Psoas muscle (tissue), 8 donors: ENCODE results near the gene PSPN. TPM values are rescaled to one million over a fixed set of nuclear protein-coding genes. Genes with fewer than 3 reads are reported as not detected.
"Not testable (repeated sequence)": the region's sequence is repeated elsewhere in the genome, so short reads cannot be mapped to it uniquely, and the experiment has no call there.

Source experiments
- ATAC-seq, 4 donors: fragments of 200-7000 bp; cut with Tn5 transposase; one replicate each; pipeline ENCODE4 v1.9.1; 2020; ENCODE audit warnings: moderate library complexity in 3 of 4, mild to moderate bottlenecking in 2 of 4
- DNase-seq, 2 donors: peaks; one replicate each; pipeline ENCODE4 v3.0.0-alpha.2; 2020
- H3K27ac ChIP-seq: fragments of 200-600 bp; one replicate; pipeline ENCODE4 v1.8.0; 2022
- H3K27me3 ChIP-seq, 3 donors: fragments of 200-600 bp in 1 of 3; one replicate each; pipeline versions ENCODE4 v1.6.1 to v1.8.0; 2013 to 2022; ENCODE audit warnings: low read length in 2 of 3, mild to moderate bottlenecking in 2 of 3, moderate library complexity in 1 of 3; ENCODE audit not compliant: insufficient read depth in 3 of 3
- H3K36me3 ChIP-seq, 2 donors: fragments of 200-600 bp in 1 of 2; one replicate each; pipeline versions ENCODE4 v1.6.1 to v1.8.0; 2013 to 2022; ENCODE audit warnings: low read depth in 1 of 2, mild to moderate bottlenecking in 1 of 2, moderate library complexity in 1 of 2; ENCODE audit not compliant: insufficient read depth in 1 of 2
- H3K4me1 ChIP-seq: fragments of 200-600 bp; one replicate; pipeline ENCODE4 v1.8.0; 2022
- H3K4me3 ChIP-seq: fragments of 200-600 bp; one replicate; pipeline ENCODE4 v1.8.0; 2022; ENCODE audit warnings: mild to moderate bottlenecking
- H3K9me3 ChIP-seq: fragments of 200-600 bp; one replicate; pipeline ENCODE4 v1.8.0; 2022
- WGBS, 3 donors: extraction: QIAGEN DNeasy Blood & Tissue Kit; methylation state at CpG; one replicate each; pipeline versions ENCODE4 v1.1.6 to v1.1.7; 2013; 5-methylcytosine and 5-hydroxymethylcytosine counted together
- intact Hi-C, 2 donors: fragments of 100-400 bp; cut with DNase I; formaldehyde crosslinking; loops; one replicate each; pipeline versions ENCODE4 v1.11.0 to v1.14.2; 2022
- polyA plus RNA-seq, 3 donors: library from polyadenylated mRNA; stranded (reverse); fragments of 200-250 nt; gene quantifications; one replicate each; pipeline ENCODE4 v1.2.3, GENCODE V29; 2013
- total RNA-seq, 4 donors: library from RNA; stranded (reverse); fragmentation: NEBNext Ultra II Directional in 2 of 4; extraction: Animal tissue kit (Norgen Biotek cat#: 25700) in 2 of 4; gene quantifications; one replicate each; pipeline versions ENCODE4 v1.2.1 to v1.2.4, GENCODE V29; 2021 to 2023
- TF ChIP-seq, protein P1 (sequence below): fragments of 200-600 bp; IDR thresholded peaks from one replicate; pipeline ENCODE4 v1.8.0; 2022; ENCODE audit warnings: antibody characterized with exemption
- donor health status: healthy with polysubstance abuse.
- donor health status: DM: no; HTN: no; CAD: no; lungs with moderate emphysema.
- donor health status: Bipolar disorder and iron deficiency.
- donor health status: healthy.
- donor health status: DM: yes; HTN: yes; CAD: no.
- donor health status: DM: no; HTN: no; CAD: no.
- donor health status: DM: no; HTN: no; CAD: no.
- donor health status: DM: yes; HTN: yes; CAD: no.

Gene PSPN
- total and polyA plus RNA-seq, 7 donors = 0.34 to 1.3 (median 0.69) TPM

GRCh38 chr19:6402837-6403608 lies 27.3 kb upstream of the PSPN start:
- TF ChIP-seq, protein P1, sequence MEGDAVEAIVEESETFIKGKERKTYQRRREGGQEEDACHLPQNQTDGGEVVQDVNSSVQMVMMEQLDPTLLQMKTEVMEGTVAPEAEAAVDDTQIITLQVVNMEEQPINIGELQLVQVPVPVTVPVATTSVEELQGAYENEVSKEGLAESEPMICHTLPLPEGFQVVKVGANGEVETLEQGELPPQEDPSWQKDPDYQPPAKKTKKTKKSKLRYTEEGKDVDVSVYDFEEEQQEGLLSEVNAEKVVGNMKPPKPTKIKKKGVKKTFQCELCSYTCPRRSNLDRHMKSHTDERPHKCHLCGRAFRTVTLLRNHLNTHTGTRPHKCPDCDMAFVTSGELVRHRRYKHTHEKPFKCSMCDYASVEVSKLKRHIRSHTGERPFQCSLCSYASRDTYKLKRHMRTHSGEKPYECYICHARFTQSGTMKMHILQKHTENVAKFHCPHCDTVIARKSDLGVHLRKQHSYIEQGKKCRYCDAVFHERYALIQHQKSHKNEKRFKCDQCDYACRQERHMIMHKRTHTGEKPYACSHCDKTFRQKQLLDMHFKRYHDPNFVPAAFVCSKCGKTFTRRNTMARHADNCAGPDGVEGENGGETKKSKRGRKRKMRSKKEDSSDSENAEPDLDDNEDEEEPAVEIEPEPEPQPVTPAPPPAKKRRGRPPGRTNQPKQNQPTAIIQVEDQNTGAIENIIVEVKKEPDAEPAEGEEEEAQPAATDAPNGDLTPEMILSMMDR = no peak
- H3K4me3 ChIP-seq = no peak overlapping the region
- no peak for DNase-seq
- no peaks in the 10 kb centered on the region for H3K4me1 ChIP-seq
- no peaks in the 10 kb centered on the region for H3K27me3 ChIP-seq
- no peak for ATAC-seq
- H3K27ac ChIP-seq = no peak overlapping the region
- 38 to 42% (median 38%) methylated on average over 21 to 22 of the region's 22 CpGs for WGBS, 3 donors
- no peaks in the 10 kb centered on the region for H3K36me3 ChIP-seq
- intact Hi-C loops = no loop called here
- H3K9me3 ChIP-seq = no peaks in the 10 kb centered on the region

DNA sequence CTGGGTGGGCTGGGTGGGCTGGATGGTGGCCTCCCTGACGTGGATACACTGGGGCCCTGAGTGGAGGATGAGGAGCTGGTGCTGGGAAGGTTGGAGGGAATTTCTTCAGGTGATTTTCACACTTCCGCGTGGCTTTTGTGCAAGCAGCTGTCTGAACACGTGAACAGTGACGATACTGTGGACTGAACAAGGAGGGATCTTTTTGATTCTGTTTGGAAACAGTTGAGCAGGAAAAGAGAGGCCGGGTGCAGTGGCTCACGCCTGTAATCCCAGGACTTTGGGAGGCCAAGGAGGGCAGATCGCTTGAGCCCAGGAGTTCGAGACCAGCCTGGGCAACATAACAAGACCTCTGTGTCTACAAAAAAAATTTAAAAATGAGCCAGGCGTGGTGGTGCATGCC lies 26.3 kb upstream of the PSPN start:
- Histone ChIP-seq H3K27me3 (no peaks in the 10 kb centered on the region), H3K9me3 (no peaks in the 10 kb centered on the region), H3K4me1 (no peaks in the 10 kb centered on the region), H3K4me3 (no peak overlapping the region), H3K27ac (no peak overlapping the region), H3K36me3 (no peaks in the 10 kb centered on the region)
- DNase-seq (no peak), ATAC-seq (no peak)
- intact Hi-C loops = no loop called here
- WGBS, 3 donors = 84 to 92% (median 88%) methylated on average over 10 of the region's 10 CpGs
- TF ChIP-seq, protein P1 = no peak

- H3K36me3 ChIP-seq, DNase-seq, H3K27ac ChIP-seq, H3K27me3 ChIP-seq, H3K4me1 ChIP-seq, intact Hi-C loops, H3K4me3 ChIP-seq, ATAC-seq, H3K9me3 ChIP-seq: not testable (repeated sequence)
- 84 to 93% (median 90%) methylated on average over 23 of the region's 23 CpGs for WGBS, 3 donors
Measured at GRCh38 chr19:6400062-6400944, 24.6 kb upstream of the PSPN start.

DNA sequence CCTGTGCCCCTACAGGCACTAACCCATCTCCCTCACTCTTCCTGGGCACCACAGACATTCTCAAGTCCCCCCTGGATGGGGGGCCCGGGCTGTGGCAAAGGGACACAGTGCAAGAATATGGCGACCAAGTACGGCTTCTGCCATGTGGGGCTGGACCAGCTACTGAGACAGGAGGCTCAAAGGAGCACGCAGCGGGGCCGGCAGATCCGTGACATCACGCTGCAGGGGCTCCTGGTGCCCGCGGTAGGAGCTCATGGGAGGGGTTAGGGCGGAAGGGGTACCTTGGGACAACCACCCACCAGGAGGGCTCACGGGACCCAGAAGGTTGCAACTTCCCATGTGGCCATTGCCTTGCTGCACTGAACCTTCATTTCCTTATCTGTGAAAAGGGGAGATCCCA lies 20.6 kb upstream of the PSPN start:
- DNase-seq (no peak), ATAC-seq (no peak)
- TF ChIP-seq, protein P1 = no peak
- intact Hi-C loops = no loop called here
- WGBS, 3 donors = 86 to 90% (median 90%) methylated on average over 12 of the region's 12 CpGs
- Histone ChIP-seq H3K27me3 (no peaks in the 10 kb centered on the region), H3K9me3 (no peaks in the 10 kb centered on the region), H3K4me3 (no peak overlapping the region), H3K4me1 (peaks cover 8% of the 10 kb centered on the region), H3K27ac (no peak overlapping the region), H3K36me3 (peaks cover 0 to 4% of the 10 kb centered on the region in 2 donors)

DNA sequence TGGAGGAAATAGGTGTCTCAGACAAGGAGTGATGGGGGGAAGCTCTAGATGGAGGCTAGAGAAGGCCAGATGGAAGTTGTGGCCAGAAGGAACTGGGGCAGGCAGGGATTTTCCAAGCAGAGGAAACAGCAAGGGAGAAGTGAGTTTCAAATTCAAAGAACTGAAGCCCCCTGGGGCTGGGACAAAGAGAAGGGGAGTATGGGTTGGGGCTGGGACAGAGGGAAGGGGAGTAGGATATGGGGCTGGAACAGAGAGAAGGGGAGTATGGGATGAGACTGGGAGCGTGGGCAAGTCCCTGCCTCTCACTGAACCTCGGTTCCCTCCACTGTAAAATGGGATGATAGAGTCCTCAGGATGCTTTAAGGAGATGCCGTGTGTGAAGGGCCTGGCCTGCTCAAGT lies 19.1 kb upstream of the PSPN start:
- intact Hi-C loops = no loop called here
- ATAC-seq = no peak
- WGBS, 3 donors = 78 to 84% (median 83%) methylated on average over 3 of the region's 3 CpGs

More for the DNA sequence above, 19.1 kb upstream of the PSPN start:
- H3K9me3 ChIP-seq = no peaks in the 10 kb centered on the region
- DNase-seq = no peak
- H3K4me3 ChIP-seq = no peak overlapping the region
- no peaks in the 10 kb centered on the region for H3K27me3 ChIP-seq
- TF ChIP-seq, protein P1 = no peak
- peaks cover 0 to 18% of the 10 kb centered on the region in 2 donors for H3K36me3 ChIP-seq
- H3K4me1 ChIP-seq = peaks cover 8% of the 10 kb centered on the region
- no peak overlapping the region for H3K27ac ChIP-seq
